Stimulated activated CD8-positive, alpha-beta memory T cell treated with anti-CD3 and anti-CD28 coated beads, Interleukin-2, amount 100 ng/mL, for 48 hours (primary cell): Measurements from ENCODE around the gene GRID2IP.

Source experiments
- DNase-seq, 2 donors: peaks; one replicate each; pipeline ENCODE4 v3.0.0-alpha.2; 2020; ENCODE audit warnings: low read depth in 2 of 2

Gene GRID2IP

DNA sequence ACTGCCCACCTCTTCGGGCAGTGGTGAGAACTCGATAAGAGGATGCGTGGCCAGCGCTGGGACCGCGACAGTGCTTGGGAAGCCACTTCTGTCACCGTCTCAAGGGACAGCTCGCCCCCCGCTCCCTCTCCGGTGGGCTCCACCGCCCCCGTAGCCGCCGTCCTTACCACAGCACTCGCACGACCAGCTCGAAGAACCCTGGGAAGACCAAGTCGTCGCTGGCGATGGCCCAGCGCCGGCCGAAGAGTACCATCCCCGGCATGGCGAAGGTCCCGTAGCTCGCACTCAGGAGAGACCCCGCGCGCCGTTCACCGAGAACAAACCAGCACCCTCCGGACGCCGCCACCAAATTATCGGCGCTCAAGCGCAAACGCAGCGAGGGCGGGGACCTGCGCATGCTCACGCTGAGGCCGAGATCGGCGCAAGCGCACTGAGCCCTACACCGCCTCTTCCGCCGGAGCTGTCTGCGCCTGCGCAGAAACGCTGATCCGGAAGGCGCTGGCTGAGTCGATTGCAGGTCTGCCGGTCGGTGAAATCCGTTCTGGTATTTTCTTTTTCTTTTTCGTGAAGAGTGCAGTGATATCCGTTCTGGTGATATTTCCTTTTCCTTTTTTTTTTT is 103.6 kb downstream of the GRID2IP start, which contains the start of gene DAGLB:
TSS of gene DAGLB (minus strand) at position 374 of the 619 bp plus-strand sequence. CDS start at position 262, 112 bp downstream.
- peak; percentile 93 to 95 for DNase-seq
